ENCODE data around the gene IFNL3. TPM values are rescaled to one million over a fixed set of nuclear protein-coding genes. Genes with fewer than 3 reads are reported as not detected.

The IFNL3 gene
- polyA plus RNA-seq, 1 donor (not counting 4 experiments of a cell fraction or from before 2014, with no cell fraction given): not detected

DNA sequence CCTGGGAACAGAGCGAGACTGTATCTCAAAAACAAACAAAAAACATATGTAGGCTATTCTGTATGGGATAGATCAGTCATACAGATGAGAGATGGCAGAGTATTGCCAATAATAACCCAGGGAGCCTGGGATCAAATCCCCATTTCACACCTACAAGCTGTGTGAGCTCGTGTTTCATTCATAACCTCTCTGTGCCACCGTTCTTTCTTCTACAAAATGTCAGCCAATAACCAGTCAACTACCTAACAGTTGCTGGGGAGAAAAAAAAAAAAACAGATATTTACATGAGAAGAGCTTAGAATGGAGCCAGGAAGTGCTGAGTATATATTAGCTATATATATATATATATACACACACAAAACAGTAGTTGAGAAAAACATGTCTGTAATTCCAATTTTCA, 16.9 kb upstream of the IFNL3 start:
- H3K27ac ChIP-seq (ENCODE audit: control insufficient read depth, insufficient read depth, low read length): no peak overlapping the region
- H4K20me1 ChIP-seq (ENCODE audit: control insufficient read depth, extremely low read depth, insufficient read depth, low read length): no peaks in the 10 kb centered on the region
- no peak overlapping the region for H3K9ac ChIP-seq (ENCODE audit: control insufficient read depth, extremely low read depth, insufficient read depth, low read length)
- no peaks in the 10 kb centered on the region for H3K9me3 ChIP-seq (ENCODE audit: control insufficient read depth, low read depth, low read length)
- no peak overlapping the region for H2AFZ ChIP-seq (ENCODE audit: control insufficient read depth, low read length)
- no peak overlapping the region for H3K4me2 ChIP-seq (ENCODE audit: control insufficient read depth, extremely low read depth, insufficient read depth, low read depth, low read length)
- no peak for FAIRE-seq
- H3K4me3 ChIP-seq (ENCODE audit: control insufficient read depth in 2 of 3, extremely low read depth in 1 of 3, insufficient read depth in 2 of 3, low read depth in 1 of 3, low read length in 3 of 3): no peak overlapping the region
- H3K9me1 ChIP-seq (ENCODE audit: control insufficient read depth, extremely low read depth, insufficient read depth, low read length): no peaks in the 10 kb centered on the region
- H3K79me2 ChIP-seq (ENCODE audit: control insufficient read depth, insufficient read depth, low read length): no peaks in the 10 kb centered on the region
- H3K36me3 ChIP-seq (ENCODE audit: control insufficient read depth in 2 of 2, extremely low read depth in 1 of 2, insufficient read depth in 2 of 2, low read length in 2 of 2): no peaks in the 10 kb centered on the region
- TF ChIP-seq EZH2 (IDR thresholded peaks at IDR 0.05; ENCODE audit: low read length): no peak
- TF ChIP-seq CTCF (optimal IDR thresholded peaks at IDR 0.05 in 1 of 3, IDR thresholded peaks at IDR 0.05 in 1 of 3, conservative IDR thresholded peaks at IDR 0.05 in 1 of 3; ENCODE audit: extremely low read depth in 1 of 3, insufficient read depth in 2 of 3, low read length in 3 of 3): no peak
- no peaks in the 10 kb centered on the region for H3K4me1 ChIP-seq (ENCODE audit: control insufficient read depth, extremely low read depth, insufficient read depth, low read length)
- dilution Hi-C loops (cut with MboI; ENCODE audit: extremely low pct_ligation_motif_present, low sequenced_read_pairs): no loop called here
- DNase-seq (ENCODE audit: low read depth, low spot score): no peak
- H3K27me3 ChIP-seq (ENCODE audit: control insufficient read depth, extremely low read depth, insufficient read depth, low read length): peaks cover 30% of the 10 kb centered on the region

- Histone ChIP-seq H3K4me1 (ENCODE audit: control insufficient read depth, extremely low read depth, insufficient read depth, low read length) (no peaks in the 10 kb centered on the region), H3K9me3 (ENCODE audit: control insufficient read depth, low read depth, low read length) (no peaks in the 10 kb centered on the region), H3K4me2 (ENCODE audit: control insufficient read depth, extremely low read depth, insufficient read depth, low read depth, low read length) (no peak overlapping the region), H3K9me1 (ENCODE audit: control insufficient read depth, extremely low read depth, insufficient read depth, low read length) (no peaks in the 10 kb centered on the region), H3K4me3 (ENCODE audit: control insufficient read depth in 2 of 3, extremely low read depth in 1 of 3, insufficient read depth in 2 of 3, low read depth in 1 of 3, low read length in 3 of 3) (no peak overlapping the region), H3K27ac (ENCODE audit: control insufficient read depth, insufficient read depth, low read length) (no peak overlapping the region), H3K36me3 (ENCODE audit: control insufficient read depth in 2 of 2, extremely low read depth in 1 of 2, insufficient read depth in 2 of 2, low read length in 2 of 2) (no peaks in the 10 kb centered on the region), H4K20me1 (ENCODE audit: control insufficient read depth, extremely low read depth, insufficient read depth, low read length) (no peaks in the 10 kb centered on the region), H2AFZ (ENCODE audit: control insufficient read depth, low read length) (no peak overlapping the region), H3K27me3 (ENCODE audit: control insufficient read depth, extremely low read depth, insufficient read depth, low read length) (no peaks in the 10 kb centered on the region), H3K79me2 (ENCODE audit: control insufficient read depth, insufficient read depth, low read length) (no peaks in the 10 kb centered on the region), H3K9ac (ENCODE audit: control insufficient read depth, extremely low read depth, insufficient read depth, low read length) (no peak overlapping the region)
- TF ChIP-seq CTCF (optimal IDR thresholded peaks at IDR 0.05 in 1 of 3, IDR thresholded peaks at IDR 0.05 in 1 of 3, conservative IDR thresholded peaks at IDR 0.05 in 1 of 3; ENCODE audit: extremely low read depth in 1 of 3, insufficient read depth in 2 of 3, low read length in 3 of 3) (no peak), EZH2 (IDR thresholded peaks at IDR 0.05; ENCODE audit: low read length) (no peak)
- dilution Hi-C loops (cut with MboI; ENCODE audit: extremely low pct_ligation_motif_present, low sequenced_read_pairs): no loop called here
- DNase-seq (ENCODE audit: low read depth, low spot score): no peak
- FAIRE-seq: no peak
Observed at GRCh38 chr19:39257227-39257626, 12.4 kb upstream of the IFNL3 start.

Data from keratinocyte (primary cell).